GM12892 (cell line): Measurements from ENCODE around the gene FAM186B.

ENCODE experiments used
- POLR2AphosphoS5 ChIP-seq: IDR thresholded peaks from 2 replicates; pipeline ENCODE4 v1.6.1; 2011; ENCODE audit warnings: low read depth, low read length, control low read depth
- TAF1 ChIP-seq: IDR thresholded peaks from 2 replicates; pipeline ENCODE4 v1.6.1; 2011; ENCODE audit warnings: low read depth, mild to moderate bottlenecking, control low read depth, low read length, borderline replicate concordance

DNA sequence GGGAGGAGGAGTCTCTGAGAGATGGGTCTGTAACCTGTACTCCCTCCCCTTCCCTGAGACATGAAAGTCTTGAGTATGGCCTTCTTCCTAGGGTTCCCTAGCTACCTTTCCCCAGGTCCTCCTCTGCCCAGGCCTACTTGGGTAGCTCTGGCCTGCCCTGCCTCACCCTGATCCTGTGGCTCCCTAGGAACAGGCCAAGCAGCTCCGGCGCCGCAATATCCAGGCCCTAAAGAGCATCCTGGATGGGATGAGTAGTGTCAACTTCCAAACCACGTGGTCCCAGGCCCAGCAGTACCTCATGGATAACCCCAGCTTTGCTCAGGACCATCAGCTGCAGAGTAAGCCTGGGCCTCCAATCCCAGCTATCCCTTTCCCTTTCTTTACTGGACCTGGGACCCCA is 30.2 kb upstream of the FAM186B start:
- TF ChIP-seq POLR2AphosphoS5 (no peak), TAF1 (no peak)
